ENCODE data around the gene PSTPIP2.

DNA sequence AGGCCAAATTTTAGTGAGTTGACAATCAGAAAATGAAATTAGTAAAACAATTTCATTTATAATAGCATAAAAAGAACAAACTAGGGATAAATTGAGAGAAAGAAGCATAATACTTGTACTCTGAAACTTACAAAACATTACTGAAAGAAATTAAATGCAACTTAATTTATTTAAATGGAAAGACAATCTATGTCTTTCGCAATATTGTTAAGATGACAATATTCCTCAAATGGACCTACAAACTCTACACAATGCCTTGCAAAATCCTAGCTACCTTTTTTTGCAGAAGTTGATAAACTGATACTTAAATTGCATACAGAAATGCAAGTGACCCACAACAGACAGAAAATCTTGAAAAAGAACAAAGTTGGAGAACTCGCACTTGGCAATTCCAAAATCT, 114.0 kb downstream of the PSTPIP2 start:
- TF ChIP-seq POLR2A (IDR thresholded peaks at IDR 0.05; ENCODE audit: low read length) (no peak), GATA1 (IDR thresholded peaks at IDR 0.05; ENCODE audit: low read depth, low read length) (no peak)

All from erythroblast (primary cell).